Measurements from ENCODE around the gene OSM. TPM values are rescaled to one million over a fixed set of nuclear protein-coding genes. Genes with fewer than 3 reads are reported as not detected.

OSM gene
- total RNA-seq, 1 donor from 2014 or later: not detected

DNA sequence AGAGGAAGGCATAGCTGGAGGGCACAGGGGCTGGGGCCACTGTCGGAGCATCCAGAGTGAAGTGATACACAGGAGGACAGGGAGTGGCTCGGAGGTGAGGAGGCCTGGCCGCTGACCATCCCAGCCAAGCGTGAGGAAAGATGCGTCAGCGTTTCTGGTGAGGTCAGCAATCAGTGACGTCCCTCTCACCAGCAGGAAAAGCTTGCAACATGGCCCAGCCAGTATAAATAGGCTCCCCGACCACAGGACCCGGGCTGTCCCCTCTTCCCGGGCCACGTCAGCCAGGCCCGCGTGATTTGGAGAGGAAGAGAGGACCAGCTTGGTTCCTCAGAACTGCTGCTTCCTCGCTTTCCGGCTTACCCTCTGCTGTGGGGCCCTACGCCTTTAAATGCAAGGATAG, 4.2 kb upstream of the OSM start:
- TF ChIP-seq, protein P1, sequence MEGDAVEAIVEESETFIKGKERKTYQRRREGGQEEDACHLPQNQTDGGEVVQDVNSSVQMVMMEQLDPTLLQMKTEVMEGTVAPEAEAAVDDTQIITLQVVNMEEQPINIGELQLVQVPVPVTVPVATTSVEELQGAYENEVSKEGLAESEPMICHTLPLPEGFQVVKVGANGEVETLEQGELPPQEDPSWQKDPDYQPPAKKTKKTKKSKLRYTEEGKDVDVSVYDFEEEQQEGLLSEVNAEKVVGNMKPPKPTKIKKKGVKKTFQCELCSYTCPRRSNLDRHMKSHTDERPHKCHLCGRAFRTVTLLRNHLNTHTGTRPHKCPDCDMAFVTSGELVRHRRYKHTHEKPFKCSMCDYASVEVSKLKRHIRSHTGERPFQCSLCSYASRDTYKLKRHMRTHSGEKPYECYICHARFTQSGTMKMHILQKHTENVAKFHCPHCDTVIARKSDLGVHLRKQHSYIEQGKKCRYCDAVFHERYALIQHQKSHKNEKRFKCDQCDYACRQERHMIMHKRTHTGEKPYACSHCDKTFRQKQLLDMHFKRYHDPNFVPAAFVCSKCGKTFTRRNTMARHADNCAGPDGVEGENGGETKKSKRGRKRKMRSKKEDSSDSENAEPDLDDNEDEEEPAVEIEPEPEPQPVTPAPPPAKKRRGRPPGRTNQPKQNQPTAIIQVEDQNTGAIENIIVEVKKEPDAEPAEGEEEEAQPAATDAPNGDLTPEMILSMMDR (conservative IDR thresholded peaks at IDR 0.05; ENCODE audit: low read depth, low read length): no peak
- DNase-seq (ENCODE audit: low read depth): no peak
- H3K4me3 ChIP-seq (ENCODE audit: low read depth, low read length): no peak overlapping the region

DNA sequence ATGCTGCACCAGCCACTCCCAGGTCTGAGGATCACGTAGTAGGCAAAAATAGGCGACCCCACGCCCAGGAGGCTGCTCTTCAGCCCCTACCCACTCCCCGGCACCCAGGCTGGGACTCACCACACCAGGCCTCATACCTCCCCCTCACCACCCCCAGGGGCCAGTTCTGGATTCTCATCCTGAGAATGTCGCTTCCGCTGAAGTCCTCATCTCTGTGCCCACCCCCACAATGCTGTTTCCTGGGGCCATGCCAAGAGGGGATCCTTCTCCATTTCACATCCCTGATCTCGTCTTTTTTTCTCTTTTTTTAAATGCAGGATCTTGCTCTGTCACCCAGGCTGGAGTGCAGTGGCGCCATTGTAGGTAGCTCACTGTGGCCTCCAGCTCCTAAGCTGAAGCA, 1.7 kb upstream of the OSM start:
- DNase-seq (ENCODE audit: low read depth): no peak
- no peak overlapping the region for H3K4me3 ChIP-seq (ENCODE audit: low read depth, low read length)
- TF ChIP-seq, protein P1 (conservative IDR thresholded peaks at IDR 0.05; ENCODE audit: low read depth, low read length): no peak

DNA sequence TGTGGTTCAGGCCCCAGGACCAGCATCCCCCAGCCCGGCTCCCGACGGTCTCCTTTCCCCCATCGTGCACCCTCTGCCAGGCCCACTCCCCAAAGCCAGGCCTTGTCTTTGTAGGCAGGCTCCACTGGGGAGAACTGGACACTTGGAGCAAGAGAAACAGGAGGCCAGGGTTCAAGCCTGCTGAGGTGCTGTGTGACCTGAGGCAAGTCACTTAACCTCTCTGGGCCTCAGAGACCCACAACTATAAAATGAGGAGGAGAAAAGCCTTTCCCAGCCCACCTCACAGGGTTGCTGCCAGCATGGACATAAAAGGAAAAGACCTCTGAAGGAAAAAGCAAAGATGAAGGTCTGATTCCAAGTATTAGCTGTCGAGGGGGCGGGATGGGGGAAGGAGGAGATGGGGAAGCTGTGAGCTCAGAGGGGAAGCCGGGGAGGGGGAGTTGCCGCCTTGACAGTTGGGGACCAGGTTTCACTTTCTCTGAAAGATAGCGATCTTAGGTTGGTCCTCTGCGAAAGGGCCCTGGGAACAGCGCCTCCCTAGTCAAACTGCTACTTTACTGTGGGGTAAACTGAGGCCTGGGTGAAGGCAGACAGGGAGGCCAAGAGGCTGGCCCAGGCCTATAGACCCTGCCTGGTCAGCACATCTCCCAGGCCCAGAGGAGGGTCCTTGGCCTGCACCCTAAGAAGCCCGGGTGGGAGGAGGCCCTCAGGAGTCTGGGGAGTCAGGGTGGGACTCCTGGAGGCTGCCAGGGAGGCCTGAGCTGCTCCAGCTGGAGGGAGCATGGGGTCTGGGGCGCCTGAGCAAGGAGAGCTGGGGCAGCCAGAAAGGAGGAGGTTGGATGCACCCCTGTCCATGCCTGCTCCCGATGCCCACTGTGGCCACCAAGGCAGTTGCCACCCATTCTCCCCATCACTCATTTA, 991 bp upstream of the OSM start:
- no peak overlapping the region for H3K4me3 ChIP-seq (ENCODE audit: low read depth, low read length)
- TF ChIP-seq, protein P1 (conservative IDR thresholded peaks at IDR 0.05; ENCODE audit: low read depth, low read length): no peak
- no peak for DNase-seq (ENCODE audit: low read depth)

DNA sequence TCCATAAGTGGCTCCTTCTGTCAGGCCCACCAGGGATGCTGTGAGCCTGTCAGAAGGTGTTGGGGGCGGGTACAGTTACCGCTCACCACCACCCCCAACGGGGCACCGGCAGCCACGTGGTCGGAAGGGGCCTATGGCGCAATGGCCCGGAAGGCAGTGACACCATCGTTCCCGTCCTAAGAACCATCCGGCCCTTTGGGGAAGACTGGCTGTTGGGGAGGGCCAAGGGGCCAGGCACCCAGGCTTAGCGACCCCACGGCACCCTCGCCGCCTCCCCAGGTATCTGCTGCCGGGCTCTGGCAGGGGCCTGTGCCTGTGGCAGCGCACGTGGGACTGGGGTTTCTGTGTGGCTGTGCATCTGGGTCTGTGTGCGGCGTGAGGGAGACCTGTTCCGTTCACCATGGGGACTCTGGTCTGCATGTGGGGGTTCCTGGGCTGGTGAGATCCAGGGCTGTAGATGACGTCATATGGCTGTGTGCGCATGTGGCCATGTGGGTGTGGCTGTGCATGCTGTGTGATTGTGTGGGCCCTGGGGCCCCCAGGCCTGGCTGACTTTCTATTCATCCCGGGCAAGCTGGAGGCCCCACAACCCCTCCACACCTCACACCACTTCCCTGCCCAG, 717 bp downstream of the OSM start:
- TF ChIP-seq, protein P1 (conservative IDR thresholded peaks at IDR 0.05; ENCODE audit: low read depth, low read length): no peak
- no peak for DNase-seq (ENCODE audit: low read depth)
- no peak overlapping the region for H3K4me3 ChIP-seq (ENCODE audit: low read depth, low read length)

DNA sequence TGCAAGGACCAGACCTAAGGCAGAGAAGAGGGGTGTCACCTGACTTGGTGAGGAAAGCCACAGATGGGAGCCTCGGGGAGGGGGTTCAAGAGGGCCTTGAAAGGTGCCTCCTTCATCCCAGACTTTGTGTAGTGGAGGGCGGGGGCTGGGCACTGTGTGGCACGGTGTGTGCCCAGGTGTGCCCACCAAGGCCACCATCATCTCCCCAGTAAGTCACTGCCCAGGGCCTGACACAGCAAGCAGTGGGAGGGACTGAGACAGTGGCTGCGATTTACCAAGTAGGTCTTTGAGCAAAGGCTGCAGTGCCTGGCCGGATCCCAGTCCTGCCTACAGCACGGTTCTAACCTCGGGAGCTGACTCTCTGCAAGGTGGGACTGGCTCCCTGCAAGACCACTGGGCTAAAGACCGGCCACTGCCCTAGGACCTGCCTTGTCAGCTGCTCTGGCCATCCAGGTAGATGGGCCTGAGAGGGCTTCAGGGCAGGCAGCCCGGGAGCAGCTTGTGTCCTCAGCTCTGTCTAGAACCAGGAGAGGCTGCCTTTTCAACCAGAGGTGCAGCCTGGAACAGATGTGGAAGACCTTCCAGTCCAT, 1.4 kb downstream of the OSM start:
- DNase-seq (ENCODE audit: low read depth): no peak
- TF ChIP-seq, protein P1 (conservative IDR thresholded peaks at IDR 0.05; ENCODE audit: low read depth, low read length): no peak

DNA sequence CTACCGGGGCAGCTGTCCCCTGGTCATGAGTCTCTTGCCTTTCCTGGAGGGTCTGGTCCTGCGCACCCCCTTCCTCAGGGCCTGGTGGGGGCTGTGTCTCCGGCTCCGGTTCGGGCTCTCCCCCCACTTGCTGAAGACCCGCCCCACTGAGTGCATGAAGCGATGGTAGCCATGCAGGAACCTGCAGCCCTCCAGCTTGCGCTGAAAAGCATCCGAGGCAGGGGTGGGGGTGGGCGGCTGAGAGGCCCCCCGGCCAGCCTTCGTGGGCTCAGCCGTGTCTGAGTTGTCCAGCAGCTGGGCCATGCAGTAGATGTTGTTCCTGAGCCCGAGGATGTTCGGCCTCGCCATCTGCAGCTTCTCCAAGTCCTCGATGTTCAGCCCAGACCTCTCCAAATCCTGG, 2.8 kb downstream of the OSM start:
- H3K4me3 ChIP-seq (ENCODE audit: low read depth, low read length): no peak overlapping the region
- TF ChIP-seq, protein P1 (conservative IDR thresholded peaks at IDR 0.05; ENCODE audit: low read depth, low read length): no peak
- DNase-seq (ENCODE audit: low read depth): no peak

More for the DNA sequence above, 1.4 kb downstream of the OSM start:
- no peak overlapping the region for H3K4me3 ChIP-seq (ENCODE audit: low read depth, low read length)

Measured in epithelial cell of proximal tubule (primary cell).